ENCODE measurements around the gene SNPH.
A peak's percentile ranks its signal among the peaks of the same experiment; 100 is the strongest.

SNPH gene

DNA sequence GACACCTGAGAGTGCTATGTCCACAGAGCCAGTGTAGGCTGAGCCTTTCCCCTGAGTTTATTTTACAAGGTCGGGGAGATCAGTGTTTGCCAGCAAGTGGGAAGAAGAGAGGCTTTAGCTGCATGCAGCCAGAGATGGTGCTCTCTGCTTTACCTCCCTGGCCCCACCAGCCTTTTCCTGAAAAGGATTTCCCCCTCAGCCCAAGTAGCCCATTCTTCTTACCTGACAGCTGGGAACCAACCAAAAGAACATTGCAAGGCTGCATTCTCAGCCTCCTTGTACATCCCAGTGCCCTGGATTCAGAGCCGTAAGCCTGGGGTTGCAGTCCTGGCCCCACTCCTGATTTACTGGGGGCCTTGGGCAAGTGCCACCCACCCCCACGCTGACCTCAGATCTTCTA lies 16.9 kb downstream of the SNPH start:
- TF ChIP-seq, protein P1, sequence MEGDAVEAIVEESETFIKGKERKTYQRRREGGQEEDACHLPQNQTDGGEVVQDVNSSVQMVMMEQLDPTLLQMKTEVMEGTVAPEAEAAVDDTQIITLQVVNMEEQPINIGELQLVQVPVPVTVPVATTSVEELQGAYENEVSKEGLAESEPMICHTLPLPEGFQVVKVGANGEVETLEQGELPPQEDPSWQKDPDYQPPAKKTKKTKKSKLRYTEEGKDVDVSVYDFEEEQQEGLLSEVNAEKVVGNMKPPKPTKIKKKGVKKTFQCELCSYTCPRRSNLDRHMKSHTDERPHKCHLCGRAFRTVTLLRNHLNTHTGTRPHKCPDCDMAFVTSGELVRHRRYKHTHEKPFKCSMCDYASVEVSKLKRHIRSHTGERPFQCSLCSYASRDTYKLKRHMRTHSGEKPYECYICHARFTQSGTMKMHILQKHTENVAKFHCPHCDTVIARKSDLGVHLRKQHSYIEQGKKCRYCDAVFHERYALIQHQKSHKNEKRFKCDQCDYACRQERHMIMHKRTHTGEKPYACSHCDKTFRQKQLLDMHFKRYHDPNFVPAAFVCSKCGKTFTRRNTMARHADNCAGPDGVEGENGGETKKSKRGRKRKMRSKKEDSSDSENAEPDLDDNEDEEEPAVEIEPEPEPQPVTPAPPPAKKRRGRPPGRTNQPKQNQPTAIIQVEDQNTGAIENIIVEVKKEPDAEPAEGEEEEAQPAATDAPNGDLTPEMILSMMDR (IDR thresholded peaks at IDR 0.05) = no peak
- peak; percentile 38 for DNase-seq (ENCODE audit: low spot score)
- no peak overlapping the region for H3K27ac ChIP-seq
- H3K4me3 ChIP-seq = no peak overlapping the region

DNA sequence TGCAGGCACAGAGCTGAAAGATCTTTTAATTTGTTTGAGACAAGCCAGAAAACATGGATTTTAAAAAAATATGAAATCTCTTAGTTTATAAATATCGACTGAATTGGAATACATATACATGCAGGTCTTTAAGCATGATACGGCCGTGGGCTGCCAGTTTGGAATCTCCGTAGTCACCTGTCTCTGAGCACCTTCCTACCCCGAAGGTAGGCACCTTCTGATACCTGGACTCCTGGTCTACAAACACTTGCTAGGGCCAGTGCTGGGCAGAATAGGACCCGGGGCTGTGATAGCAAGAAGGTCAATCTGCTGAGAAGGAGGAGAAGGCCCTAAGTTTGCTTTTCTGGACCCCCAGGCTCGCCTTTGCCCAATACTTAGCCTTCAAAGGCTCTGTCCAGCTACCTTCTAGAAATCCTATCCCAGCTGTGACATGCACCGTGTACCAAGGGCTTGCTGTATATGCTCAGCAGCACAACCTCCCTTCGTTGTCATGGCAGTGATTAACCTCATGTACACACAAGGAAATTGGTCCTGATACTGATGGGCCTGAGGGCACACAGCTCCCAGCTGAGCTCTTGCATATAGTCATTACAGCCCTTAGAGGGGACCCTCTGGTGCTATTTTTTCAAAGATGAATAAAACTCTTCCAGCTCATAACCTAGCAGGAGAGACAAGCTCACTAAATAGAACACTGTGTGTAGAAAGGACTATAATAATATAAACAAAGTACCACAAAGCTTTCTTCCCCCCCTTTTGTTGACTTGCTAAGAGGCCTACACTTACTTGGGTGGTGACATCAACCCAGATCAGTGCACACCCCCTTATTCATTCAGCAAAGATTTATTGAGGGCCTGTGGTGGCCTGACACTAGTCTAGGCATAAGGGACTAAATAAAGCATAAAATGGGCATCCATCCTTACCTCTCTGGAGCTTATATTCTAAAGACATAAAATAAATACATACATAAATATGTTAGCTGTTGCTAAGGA lies 17.7 kb downstream of the SNPH start:
- H3K27ac ChIP-seq = no peak overlapping the region

DNA sequence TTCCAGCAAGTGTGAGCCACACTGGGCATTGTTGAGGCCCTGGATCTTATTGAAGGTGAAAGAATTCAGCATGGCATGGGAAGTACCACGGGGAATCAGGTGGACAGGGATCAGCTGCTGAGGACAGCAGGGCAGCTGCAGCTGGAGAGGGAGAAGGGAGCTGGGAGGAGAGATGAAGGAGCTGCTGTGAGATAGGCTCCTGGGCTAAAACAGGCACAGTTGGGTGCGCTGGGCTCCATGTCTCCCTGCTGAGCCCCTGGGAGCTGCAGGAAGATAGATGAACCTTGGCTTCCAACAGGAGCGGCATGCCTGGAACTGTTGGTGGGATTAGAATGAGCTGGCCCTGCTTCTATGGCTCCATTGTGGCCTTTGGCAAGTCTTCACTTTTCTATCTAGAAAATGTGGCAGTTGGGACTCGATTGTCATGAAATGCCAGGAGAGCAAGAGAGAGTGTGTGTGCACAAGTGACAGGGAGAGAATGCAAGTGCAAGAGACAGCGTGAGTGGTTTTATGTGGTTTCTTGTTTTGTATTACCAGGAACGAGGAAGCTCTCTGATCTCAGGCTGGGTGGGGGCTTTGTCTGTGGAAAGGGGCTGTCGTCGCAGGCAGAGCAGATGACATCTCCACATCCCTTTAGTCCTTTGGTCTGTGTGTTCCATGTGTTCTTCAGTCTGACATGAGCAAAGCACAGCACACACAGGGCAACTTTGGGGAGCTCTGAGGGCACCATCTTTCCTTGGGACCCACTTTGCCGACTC lies 20.4 kb downstream of the SNPH start:
- TF ChIP-seq, protein P1 (IDR thresholded peaks at IDR 0.05) = no peak
- Histone ChIP-seq H3K27ac (no peak overlapping the region), H3K4me3 (no peak overlapping the region)
- DNase-seq (ENCODE audit: low spot score) = peak; percentile 17

More for the DNA sequence above, 17.7 kb downstream of the SNPH start:
- DNase-seq (ENCODE audit: low spot score) = peak; percentile 12
- H3K4me3 ChIP-seq = no peak overlapping the region
- TF ChIP-seq, protein P1 (IDR thresholded peaks at IDR 0.05) = no peak

DNA sequence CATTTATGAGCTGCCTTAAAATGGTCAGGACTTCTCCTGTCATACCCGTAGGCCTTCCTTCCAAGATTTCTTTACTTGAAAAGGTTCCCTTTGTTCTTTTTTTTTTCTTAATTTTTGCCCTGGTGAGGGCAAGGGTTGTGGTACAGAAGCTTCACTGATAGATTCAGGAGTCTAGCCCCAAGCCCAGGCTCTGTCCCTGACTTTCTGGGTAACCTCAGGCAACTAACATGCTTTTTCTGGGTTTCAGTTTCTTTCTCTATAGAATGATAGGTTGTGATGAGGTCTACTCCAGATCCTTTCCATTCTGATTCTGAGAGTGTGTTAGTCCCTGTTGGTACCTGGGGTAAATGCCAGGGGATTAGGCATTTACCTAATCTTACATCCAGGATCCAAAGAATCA lies 21.2 kb downstream of the SNPH start:
- Histone ChIP-seq H3K27ac (no peak overlapping the region), H3K4me3 (no peak overlapping the region)
- DNase-seq (ENCODE audit: low spot score) = no peak
- TF ChIP-seq, protein P1 (IDR thresholded peaks at IDR 0.05) = no peak

DNA sequence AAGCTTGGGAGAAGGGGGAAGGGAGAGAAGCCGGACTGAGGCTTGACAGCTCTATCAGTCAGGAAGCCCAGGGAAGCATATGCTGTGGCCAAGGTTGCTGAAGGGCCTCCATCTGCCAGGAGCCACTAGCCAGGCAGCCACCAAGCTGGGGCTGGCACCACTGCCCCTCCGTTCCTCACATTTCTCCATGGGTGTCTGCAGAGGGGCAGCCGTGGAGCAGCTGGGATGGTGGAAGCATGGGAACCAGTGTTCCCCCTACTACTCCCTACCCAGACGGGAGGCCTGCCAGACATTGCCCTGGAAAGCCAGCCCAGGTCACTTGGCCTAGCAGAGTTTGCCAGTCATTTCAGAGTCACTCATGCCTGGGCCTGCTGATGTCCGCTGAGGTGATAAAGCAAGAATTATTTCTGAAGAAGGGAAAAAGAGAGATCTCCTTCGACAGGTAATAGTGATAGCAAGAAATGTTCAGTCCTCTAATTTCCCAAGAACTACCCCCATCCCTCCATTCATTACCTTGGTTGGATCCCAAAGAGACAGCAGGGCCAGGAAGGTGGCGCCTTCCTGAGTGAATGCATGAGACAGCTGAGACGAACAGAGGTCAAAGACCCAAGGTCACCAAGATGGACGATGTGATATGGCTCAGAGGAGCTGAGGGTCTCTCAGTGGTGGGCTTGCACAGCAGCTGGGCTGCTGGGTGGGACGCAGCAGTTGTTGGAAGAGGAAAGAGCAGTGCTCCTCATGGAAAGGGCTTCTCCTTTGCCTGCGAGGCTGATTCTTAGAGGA lies 21.9 kb downstream of the SNPH start:
- Histone ChIP-seq H3K27ac (no peak overlapping the region), H3K4me3 (no peak overlapping the region)
- TF ChIP-seq, protein P1 (IDR thresholded peaks at IDR 0.05) = no peak
- DNase-seq (ENCODE audit: low spot score) = no peak

DNA sequence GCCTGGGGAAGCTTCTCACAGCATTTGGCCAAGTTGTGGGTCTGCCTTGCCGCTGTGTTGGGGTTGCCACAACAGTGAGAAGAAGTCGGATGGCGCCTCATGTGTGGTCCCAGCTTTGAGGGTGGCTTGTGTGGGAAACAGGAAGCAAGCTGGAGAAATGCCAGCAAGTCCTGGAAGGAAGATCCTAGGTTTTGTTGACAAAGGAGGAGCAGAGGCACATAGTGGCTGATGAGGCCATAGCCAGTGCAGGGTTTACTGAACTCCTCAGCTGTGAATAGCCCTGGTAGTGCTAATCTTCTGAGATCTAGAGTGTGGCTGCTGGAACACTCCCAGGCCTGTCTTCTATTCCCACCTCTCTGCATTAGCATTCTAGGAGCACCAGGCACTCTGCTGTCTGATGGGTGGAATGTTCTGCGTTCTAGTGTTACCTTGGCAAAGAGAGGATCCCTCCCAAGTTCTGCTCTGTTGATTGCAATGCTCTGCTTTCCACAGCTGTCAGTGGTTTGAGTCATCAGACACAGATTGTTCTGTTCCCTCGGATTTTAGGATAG lies 25.2 kb downstream of the SNPH start:
- Histone ChIP-seq H3K27ac (no peak overlapping the region), H3K4me3 (no peak overlapping the region)
- TF ChIP-seq, protein P1 (IDR thresholded peaks at IDR 0.05) = no peak
- DNase-seq (ENCODE audit: low spot score) = no peak
